Mononuclear cell (primary cell): ENCODE results near the gene DDX51. TPM values are rescaled to one million over a fixed set of nuclear protein-coding genes. Genes with fewer than 3 reads are reported as not detected.

ENCODE experiments used
- total RNA-seq: library from RNA; depleted of rRNA; stranded (reverse); fragments of >200 nt; gene quantifications from one replicate; pipeline ENCODE4 v1.2.3, GENCODE V29; 2012

DDX51 gene
- total RNA-seq, 1 donor: 14.8 TPM

Other genes starting within 250 kb of the DDX51 start
- gene ULK1, start 249.7 kb downstream of the DDX51 start, total RNA-seq: 25.8 TPM
- gene PUS1, start 215.0 kb downstream of the DDX51 start, total RNA-seq: 4.5 TPM
- 20.5 TPM for gene EP400, start 194.4 kb downstream of the DDX51 start, total RNA-seq
- gene NOC4L, start 138 bp upstream of the DDX51 start, total RNA-seq: 3.3 TPM
- 0.63 TPM for gene GALNT9, start 185.3 kb upstream of the DDX51 start, total RNA-seq